K562 (cell line): ENCODE data around the gene PIP5K1B. TPM values are rescaled to one million over a fixed set of nuclear protein-coding genes. Genes with fewer than 3 reads are reported as not detected.
A peak's percentile ranks its signal among the peaks of the same experiment; 100 is the strongest.

ENCODE experiments used
- ARID1B ChIP-seq: fragments of 450-650 bp; IDR thresholded peaks from 2 replicates; pipeline ENCODE4 v1.6.1; 2016; ENCODE audit warnings: antibody characterized with exemption, mild to moderate bottlenecking, inconsistent platforms
- CEBPG ChIP-seq, 3 experiments: fragments of 200-800 bp in 1 of 3; sonication (Bioruptor generic) in 1 of 3; sonication (generic) in 1 of 3; formaldehyde crosslinking in 1 of 3; IDR thresholded peaks in 2 of 3; conservative IDR thresholded peaks in 1 of 3; 2 replicates each; pipeline versions ENCODE4 v1.6.1 to v1.8.0; 2016 to 2022; ENCODE audit warnings: missing compliant biosample characterization in 2 of 3, missing genetic modification characterization in 2 of 3, mild to moderate bottlenecking in 1 of 3, missing genetic modification reagents in 1 of 3
- CHD1 ChIP-seq: fragments of 200-600 bp; sonication (generic); IDR thresholded peaks from one replicate; pipeline ENCODE4 v1.6.1; 2012; ENCODE audit warnings: mild to moderate bottlenecking, moderate library complexity, low read length, inconsistent platforms
- CREB3 ChIP-seq: fragments of 450-650 bp; conservative IDR thresholded peaks from 2 replicates; pipeline ENCODE4 v1.6.1; 2016; ENCODE audit warnings: missing genetic modification characterization, low read depth, mild to moderate bottlenecking, missing compliant biosample characterization, moderate library complexity
- FIP1L1 ChIP-seq: fragments of 200-400 bp; formaldehyde crosslinking; IDR thresholded peaks from 2 replicates; pipeline ENCODE4 v1.6.1; 2018; ENCODE audit warnings: mild to moderate bottlenecking, low read depth, low read length; ENCODE audit not compliant: poor library complexity, severe bottlenecking
- GMEB1 ChIP-seq: fragments of 250-450 bp; sonication (Bioruptor Pico); IDR thresholded peaks from 2 replicates; pipeline ENCODE4 v1.4.0; 2020; ENCODE audit warnings: mild to moderate bottlenecking
- HNRNPH1 ChIP-seq: fragments of 200-400 bp; formaldehyde crosslinking; optimal IDR thresholded peaks from 2 replicates; pipeline ENCODE3; 2017; ENCODE audit warnings: low read depth, mild to moderate bottlenecking, low read length, moderate library complexity
- HNRNPUL1 ChIP-seq: fragments of 200-400 bp; formaldehyde crosslinking; IDR thresholded peaks from 2 replicates; pipeline ENCODE4 v1.6.1; 2017; ENCODE audit warnings: low read length
- IRF2 ChIP-seq: sonication (generic); formaldehyde crosslinking; IDR thresholded peaks from 2 replicates; pipeline ENCODE4 v1.8.1; 2022; ENCODE audit warnings: mild to moderate bottlenecking, missing genetic modification reagents
- KDM2B ChIP-seq: fragments of 250-450 bp; sonication (Bioruptor Pico); IDR thresholded peaks from 2 replicates; pipeline ENCODE4 v1.8.0; 2021; ENCODE audit warnings: mild to moderate bottlenecking, moderate library complexity
- LARP7 ChIP-seq: fragments of 450-650 bp; IDR thresholded peaks from 2 replicates; pipeline ENCODE4 v1.6.1; 2016
- LEF1 ChIP-seq: fragments of 450-650 bp; IDR thresholded peaks from 2 replicates; pipeline ENCODE4 v1.6.1; 2016; ENCODE audit warnings: mild to moderate bottlenecking
- MAFG ChIP-seq: fragments of 450-650 bp; conservative IDR thresholded peaks from 2 replicates; pipeline ENCODE4 v1.6.1; 2016; ENCODE audit warnings: missing genetic modification characterization, missing compliant biosample characterization
- MEF2D ChIP-seq: conservative IDR thresholded peaks from 2 replicates; pipeline ENCODE4 v1.6.1; 2016; ENCODE audit warnings: low read depth, missing genetic modification characterization, missing compliant biosample characterization
- PHTF2 ChIP-seq: fragments of 250-450 bp; sonication (Bioruptor Pico); IDR thresholded peaks from 2 replicates; pipeline ENCODE4 v1.5.0; 2021; ENCODE audit warnings: mild to moderate bottlenecking
- RCOR1 ChIP-seq, 2 experiments: IDR thresholded peaks; 2 replicates each; pipeline ENCODE4 v1.6.1; 2012; ENCODE audit warnings: low read depth in 2 of 2, low read length in 2 of 2, borderline replicate concordance in 1 of 2, improper control_type of control experiment in 1 of 2
- SMARCC2 ChIP-seq: fragments of 450-650 bp; IDR thresholded peaks from 2 replicates; pipeline ENCODE4 v1.6.1; 2017; ENCODE audit warnings: antibody characterized with exemption, moderate library complexity, mild to moderate bottlenecking, low read depth
- XRCC4 ChIP-seq: IDR thresholded peaks from one replicate; pipeline ENCODE4 v1.6.1; 2011; ENCODE audit not compliant: insufficient read depth, insufficient read length; ENCODE audit errors: extremely low read depth
- ZBTB8A ChIP-seq: fragments of 450-650 bp; IDR thresholded peaks from 2 replicates; pipeline ENCODE4 v1.6.1; 2018; ENCODE audit warnings: mild to moderate bottlenecking, moderate library complexity; ENCODE audit not compliant: partially characterized antibody
- ZEB2 ChIP-seq: fragments of 450-650 bp; IDR thresholded peaks from 2 replicates; pipeline ENCODE4 v1.6.1; 2016
- polyA plus RNA-seq, 8 experiments: library from polyadenylated mRNA; depleted of rRNA in 4 of 8; stranded (reverse) in 5 of 8; unstranded in 3 of 8; fragments of >200 nt; fragmentation: Nextera tagmentation in 2 of 8; fragmentation: Illumina TruSeq in 1 of 8; extraction: Ambion mirVana in 2 of 8; extraction: Trizol in 1 of 8; gene quantifications; 2 replicates each; pipeline versions ENCODE4 v1.2.1 to v1.2.3, GENCODE V29; 2011 to 2014; ENCODE audit warnings: inconsistent platforms in 1 of 8, missing spikeins in 1 of 8
- total RNA-seq, 7 experiments: library from RNA; depleted of rRNA in 6 of 7; stranded (reverse); fragments of >200 nt in 6 of 7; fragmentation: Illumina TruSeq in 2 of 7; extraction: Trizol in 2 of 7; gene quantifications; 2 replicates each; pipeline versions ENCODE4 v1.2.1 to v1.2.3, GENCODE V29; 2011 to 2021; ENCODE audit warnings: low replicate concordance in 1 of 7
- TF ChIP-seq, protein P1 (sequence below): fragments of 450-650 bp; IDR thresholded peaks from 2 replicates; pipeline ENCODE4 v1.7.0; 2016; ENCODE audit warnings: borderline replicate concordance
- TF ChIP-seq, protein P2 (sequence below): sonication (generic); formaldehyde crosslinking; IDR thresholded peaks from 2 replicates; pipeline ENCODE4 v1.8.0; 2022; ENCODE audit warnings: mild to moderate bottlenecking, missing genetic modification reagents
- TF ChIP-seq, protein P3 (sequence below): fragments of 250-450 bp; sonication (Bioruptor Pico); IDR thresholded peaks from 2 replicates; pipeline ENCODE4 v1.5.1; 2021; ENCODE audit warnings: mild to moderate bottlenecking

Gene PIP5K1B
- total and polyA plus RNA-seq, 9 of the 15 experiments (the other 6 are each of a cell fraction or from before 2014, with no cell fraction given), result 3.1 to 12.9 (median 7.4) TPM

- TF ChIP-seq CREB3 (tag), result no peak
- TF ChIP-seq KDM2B (CRISPR knock-in tag), result no peak
- TF ChIP-seq LEF1, result peak; percentile 95
- TF ChIP-seq CHD1, result no peak
- peak; percentile 97 for TF ChIP-seq ARID1B
- no peak for TF ChIP-seq IRF2 (CRISPR knock-in tag)
- TF ChIP-seq FIP1L1, result no peak
- peak in 1 of 2 experiments; percentile 80; a peak in 2 of 4 replicates for TF ChIP-seq RCOR1 (IDR thresholded peaks at IDR 0.05; ENCODE audit: borderline replicate concordance in 1 of 2, low read depth in 2 of 2, low read length in 2 of 2)
- TF ChIP-seq ZBTB8A, result no peak
- TF ChIP-seq XRCC4, result no peak
- no peak for TF ChIP-seq LARP7
- TF ChIP-seq GMEB1, result no peak
- TF ChIP-seq SMARCC2, result peak; percentile 91
- TF ChIP-seq CEBPG (CRISPR knock-in tag; IDR thresholded peaks at IDR 0.05), result no peak
- peak; percentile 49 to 72; a peak in 3 of 4 replicates for TF ChIP-seq CEBPG (tag; conservative IDR thresholded peaks at IDR 0.05 in 1 of 2, IDR thresholded peaks at IDR 0.05 in 1 of 2)
- TF ChIP-seq, protein P1, sequence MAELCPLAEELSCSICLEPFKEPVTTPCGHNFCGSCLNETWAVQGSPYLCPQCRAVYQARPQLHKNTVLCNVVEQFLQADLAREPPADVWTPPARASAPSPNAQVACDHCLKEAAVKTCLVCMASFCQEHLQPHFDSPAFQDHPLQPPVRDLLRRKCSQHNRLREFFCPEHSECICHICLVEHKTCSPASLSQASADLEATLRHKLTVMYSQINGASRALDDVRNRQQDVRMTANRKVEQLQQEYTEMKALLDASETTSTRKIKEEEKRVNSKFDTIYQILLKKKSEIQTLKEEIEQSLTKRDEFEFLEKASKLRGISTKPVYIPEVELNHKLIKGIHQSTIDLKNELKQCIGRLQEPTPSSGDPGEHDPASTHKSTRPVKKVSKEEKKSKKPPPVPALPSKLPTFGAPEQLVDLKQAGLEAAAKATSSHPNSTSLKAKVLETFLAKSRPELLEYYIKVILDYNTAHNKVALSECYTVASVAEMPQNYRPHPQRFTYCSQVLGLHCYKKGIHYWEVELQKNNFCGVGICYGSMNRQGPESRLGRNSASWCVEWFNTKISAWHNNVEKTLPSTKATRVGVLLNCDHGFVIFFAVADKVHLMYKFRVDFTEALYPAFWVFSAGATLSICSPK, result no peak
- no peak for TF ChIP-seq PHTF2 (CRISPR knock-in tag)
- no peak for TF ChIP-seq ZEB2
- TF ChIP-seq MEF2D, result no peak
- TF ChIP-seq, protein P2, sequence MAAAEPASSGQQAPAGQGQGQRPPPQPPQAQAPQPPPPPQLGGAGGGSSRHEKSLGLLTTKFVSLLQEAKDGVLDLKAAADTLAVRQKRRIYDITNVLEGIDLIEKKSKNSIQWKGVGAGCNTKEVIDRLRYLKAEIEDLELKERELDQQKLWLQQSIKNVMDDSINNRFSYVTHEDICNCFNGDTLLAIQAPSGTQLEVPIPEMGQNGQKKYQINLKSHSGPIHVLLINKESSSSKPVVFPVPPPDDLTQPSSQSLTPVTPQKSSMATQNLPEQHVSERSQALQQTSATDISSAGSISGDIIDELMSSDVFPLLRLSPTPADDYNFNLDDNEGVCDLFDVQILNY (CRISPR knock-in tag), result no peak
- TF ChIP-seq HNRNPUL1, result no peak
- peak; percentile 59 for TF ChIP-seq MAFG (tag)
- no peak for TF ChIP-seq HNRNPH1
- TF ChIP-seq, protein P3, sequence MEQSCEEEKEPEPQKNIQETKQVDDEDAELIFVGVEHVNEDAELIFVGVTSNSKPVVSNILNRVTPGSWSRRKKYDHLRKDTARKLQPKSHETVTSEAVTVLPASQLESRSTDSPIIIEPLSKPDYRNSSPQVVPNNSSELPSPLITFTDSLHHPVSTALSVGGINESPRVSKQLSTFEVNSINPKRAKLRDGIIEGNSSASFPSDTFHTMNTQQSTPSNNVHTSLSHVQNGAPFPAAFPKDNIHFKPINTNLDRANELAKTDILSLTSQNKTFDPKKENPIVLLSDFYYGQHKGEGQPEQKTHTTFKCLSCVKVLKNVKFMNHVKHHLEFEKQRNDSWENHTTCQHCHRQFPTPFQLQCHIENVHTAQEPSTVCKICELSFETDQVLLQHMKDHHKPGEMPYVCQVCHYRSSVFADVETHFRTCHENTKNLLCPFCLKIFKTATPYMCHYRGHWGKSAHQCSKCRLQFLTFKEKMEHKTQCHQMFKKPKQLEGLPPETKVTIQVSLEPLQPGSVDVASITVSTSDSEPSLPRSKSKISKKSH (CRISPR knock-in tag), result no peak
Measured at GRCh38 chr9:68747043-68747533, 42.0 kb downstream of the PIP5K1B start (continued).
